ENCODE data around the gene ABCA5.

The ABCA5 gene

GRCh38 chr17:69336580-69336979, 9.6 kb upstream of the ABCA5 start:
- Histone ChIP-seq H3K4me2 (ENCODE audit: low read depth, low read length) (no peak overlapping the region), H3K36me3 (replicated peaks; ENCODE audit: insufficient read depth, low read length) (no peaks in the 10 kb centered on the region), H3K79me2 (ENCODE audit: low read length) (no peaks in the 10 kb centered on the region), H3K4me1 (ENCODE audit: low read length) (peaks cover 19% of the 10 kb centered on the region), H4K20me1 (ENCODE audit: insufficient read depth, low read length) (no peaks in the 10 kb centered on the region), H3K9me3 (replicated peaks; ENCODE audit: insufficient read depth, low read length) (no peaks in the 10 kb centered on the region), H3K4me3 (ENCODE audit: low read length) (no peak overlapping the region), H3K9me2 (replicated peaks; ENCODE audit: insufficient read depth, low read length) (no peaks in the 10 kb centered on the region), H3K27me3 (replicated peaks; ENCODE audit: insufficient read depth, low read length) (no peaks in the 10 kb centered on the region), H3F3A (ENCODE audit: insufficient read depth, low read length) (peaks cover under 1% of the 10 kb centered on the region; the same call in 1 of the 2 replicates), H2AFZ (ENCODE audit: low read length) (no peak overlapping the region), H3K27ac (ENCODE audit: low read length) (no peak overlapping the region), H3K9ac (ENCODE audit: low read length) (no peak overlapping the region)
- no peak for DNase-seq
- TF ChIP-seq, protein P1, sequence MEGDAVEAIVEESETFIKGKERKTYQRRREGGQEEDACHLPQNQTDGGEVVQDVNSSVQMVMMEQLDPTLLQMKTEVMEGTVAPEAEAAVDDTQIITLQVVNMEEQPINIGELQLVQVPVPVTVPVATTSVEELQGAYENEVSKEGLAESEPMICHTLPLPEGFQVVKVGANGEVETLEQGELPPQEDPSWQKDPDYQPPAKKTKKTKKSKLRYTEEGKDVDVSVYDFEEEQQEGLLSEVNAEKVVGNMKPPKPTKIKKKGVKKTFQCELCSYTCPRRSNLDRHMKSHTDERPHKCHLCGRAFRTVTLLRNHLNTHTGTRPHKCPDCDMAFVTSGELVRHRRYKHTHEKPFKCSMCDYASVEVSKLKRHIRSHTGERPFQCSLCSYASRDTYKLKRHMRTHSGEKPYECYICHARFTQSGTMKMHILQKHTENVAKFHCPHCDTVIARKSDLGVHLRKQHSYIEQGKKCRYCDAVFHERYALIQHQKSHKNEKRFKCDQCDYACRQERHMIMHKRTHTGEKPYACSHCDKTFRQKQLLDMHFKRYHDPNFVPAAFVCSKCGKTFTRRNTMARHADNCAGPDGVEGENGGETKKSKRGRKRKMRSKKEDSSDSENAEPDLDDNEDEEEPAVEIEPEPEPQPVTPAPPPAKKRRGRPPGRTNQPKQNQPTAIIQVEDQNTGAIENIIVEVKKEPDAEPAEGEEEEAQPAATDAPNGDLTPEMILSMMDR (IDR thresholded peaks at IDR 0.05; ENCODE audit: low read length) = peak; percentile 30
- no peak for TF ChIP-seq EZH2 (optimal IDR thresholded peaks at IDR 0.05; ENCODE audit: low read depth, low read length)

DNA sequence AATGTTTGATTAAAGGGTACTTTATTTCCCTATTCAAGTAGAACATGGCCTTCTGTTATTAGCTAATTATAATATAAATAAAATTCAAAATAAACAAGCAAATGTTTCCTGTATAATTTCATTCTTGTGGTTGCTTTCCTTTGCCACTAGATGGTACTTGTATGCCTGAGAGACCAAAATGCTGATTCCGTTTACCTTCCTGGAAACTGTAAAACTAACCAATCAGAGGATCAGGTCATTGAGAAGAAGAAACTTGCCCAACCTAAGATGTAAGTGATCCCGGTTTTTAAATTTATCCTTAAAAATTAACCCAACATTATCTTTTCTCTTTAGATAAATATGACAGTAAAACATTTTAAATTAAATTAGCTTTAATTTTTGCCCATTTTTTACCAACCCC, 8.1 kb upstream of the ABCA5 start:
- Histone ChIP-seq H3K4me1 (ENCODE audit: low read length) (peaks cover 22% of the 10 kb centered on the region), H4K20me1 (ENCODE audit: insufficient read depth, low read length) (no peaks in the 10 kb centered on the region), H3K4me2 (ENCODE audit: low read depth, low read length) (peak overlapping the region; percentile 34; the same call in 1 of the 2 replicates), H3K9ac (ENCODE audit: low read length) (no peak overlapping the region), H3K27me3 (replicated peaks; ENCODE audit: insufficient read depth, low read length) (no peaks in the 10 kb centered on the region), H3K36me3 (replicated peaks; ENCODE audit: insufficient read depth, low read length) (no peaks in the 10 kb centered on the region), H3K9me3 (replicated peaks; ENCODE audit: insufficient read depth, low read length) (no peaks in the 10 kb centered on the region), H2AFZ (ENCODE audit: low read length) (peak overlapping the region; percentile 42), H3K79me2 (ENCODE audit: low read length) (no peaks in the 10 kb centered on the region), H3F3A (ENCODE audit: insufficient read depth, low read length) (peaks cover 4% of the 10 kb centered on the region; the same call in 1 of the 2 replicates), H3K9me2 (replicated peaks; ENCODE audit: insufficient read depth, low read length) (no peaks in the 10 kb centered on the region), H3K27ac (ENCODE audit: low read length) (no peak overlapping the region), H3K4me3 (ENCODE audit: low read length) (0 out of 2 replicates have a peak overlapping the region, but pooled peaks have one; percentile 4)
- peak; percentile 73 for DNase-seq
- TF ChIP-seq EZH2phosphoT487 (IDR thresholded peaks at IDR 0.05; ENCODE audit: low read length) (no peak), EZH2 (optimal IDR thresholded peaks at IDR 0.05; ENCODE audit: low read depth, low read length) (no peak)
- TF ChIP-seq, protein P1 (IDR thresholded peaks at IDR 0.05; ENCODE audit: low read length) = peak; percentile 59

DNA sequence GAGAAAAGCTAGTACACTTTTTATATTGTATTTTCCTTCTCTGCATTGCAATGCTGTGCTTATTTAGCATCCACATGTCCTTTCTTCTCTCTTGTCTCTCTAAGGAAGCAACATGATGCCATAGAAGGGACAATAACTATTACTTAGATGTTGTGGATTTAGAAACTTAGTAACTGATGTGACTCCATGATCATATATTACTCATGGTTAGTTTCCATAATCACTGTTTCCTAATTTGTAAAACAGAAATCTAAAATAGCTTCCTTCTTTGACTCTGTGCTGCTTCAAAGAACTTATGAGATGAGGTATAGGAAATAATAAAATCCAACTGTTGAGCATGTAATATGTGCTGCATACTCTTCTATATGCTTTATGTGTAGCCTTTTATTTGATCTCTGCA, 6.6 kb upstream of the ABCA5 start:
- no peaks in the 10 kb centered on the region for H4K20me1 ChIP-seq (ENCODE audit: insufficient read depth, low read length)
- peaks cover 22% of the 10 kb centered on the region for H3K4me1 ChIP-seq (ENCODE audit: low read length)

More for the DNA sequence above, 6.6 kb upstream of the ABCA5 start:
- H2AFZ ChIP-seq (ENCODE audit: low read length) = no peak overlapping the region
- no peaks in the 10 kb centered on the region for H3K27me3 ChIP-seq (replicated peaks; ENCODE audit: insufficient read depth, low read length)
- no peak for DNase-seq
- no peak overlapping the region for H3K9ac ChIP-seq (ENCODE audit: low read length)
- H3K9me3 ChIP-seq (replicated peaks; ENCODE audit: insufficient read depth, low read length) = no peaks in the 10 kb centered on the region
- H3F3A ChIP-seq (ENCODE audit: insufficient read depth, low read length) = peaks cover 4% of the 10 kb centered on the region; the same call in 1 of the 2 replicates
- no peak overlapping the region for H3K27ac ChIP-seq (ENCODE audit: low read length)
- TF ChIP-seq EZH2phosphoT487 (IDR thresholded peaks at IDR 0.05; ENCODE audit: low read length) (no peak), EZH2 (optimal IDR thresholded peaks at IDR 0.05; ENCODE audit: low read depth, low read length) (no peak)
- TF ChIP-seq, protein P1 (IDR thresholded peaks at IDR 0.05; ENCODE audit: low read length) = no peak
- H3K9me2 ChIP-seq (replicated peaks; ENCODE audit: insufficient read depth, low read length) = no peaks in the 10 kb centered on the region
- no peaks in the 10 kb centered on the region for H3K36me3 ChIP-seq (replicated peaks; ENCODE audit: insufficient read depth, low read length)
- H3K4me2 ChIP-seq (ENCODE audit: low read depth, low read length) = no peak overlapping the region
- H3K4me3 ChIP-seq (ENCODE audit: low read length) = no peak overlapping the region
- no peaks in the 10 kb centered on the region for H3K79me2 ChIP-seq (ENCODE audit: low read length)
